WTC11 (cell line): Measurements from ENCODE around the gene TDP2. TPM values are rescaled to one million over a fixed set of nuclear protein-coding genes. Genes with fewer than 3 reads are reported as not detected.

Experiments
- ATAC-seq: fragments of 200-7000 bp; cut with Tn5 transposase; 2 replicates; pipeline ENCODE4 v1.10.0; 2021; ENCODE audit warnings: mild to moderate bottlenecking, moderate library complexity
- CTCF ChIA-PET: fragments of 300-600 bp; sonication (Branson Sonifier 250); formaldehyde crosslinking; loops from one replicate; lab custom pipeline; 2021; ENCODE audit warnings: antibody characterized with exemption; lab: Charles Lee
- POLR2A ChIA-PET: fragments of 350-600 bp; sonication (Branson Sonifier 250); formaldehyde crosslinking; loops from one replicate; lab custom pipeline; 2021; ENCODE audit warnings: antibody characterized with exemption; lab: Charles Lee
- DNase-seq: peaks from one replicate; pipeline ENCODE4 v3.0.0; 2021; ENCODE audit warnings: low spot score
- H3K27ac Mint-ChIP-seq: 2 replicates; pipeline ENCODE4 v1.8.0; 2021; ENCODE audit warnings: mixed read lengths
- H3K27me3 Mint-ChIP-seq: 2 replicates; pipeline ENCODE4 v1.8.0; 2021; ENCODE audit warnings: low read depth, mild to moderate bottlenecking, moderate library complexity, mixed read lengths
- H3K36me3 Mint-ChIP-seq: 2 replicates; pipeline ENCODE4 v1.8.0; 2021; ENCODE audit warnings: mixed read lengths
- H3K4me1 Mint-ChIP-seq: 2 replicates; pipeline ENCODE4 v1.8.0; 2022; ENCODE audit warnings: mixed read lengths
- H3K4me3 Mint-ChIP-seq: 2 replicates; pipeline ENCODE4 v1.8.0; 2021; ENCODE audit warnings: mild to moderate bottlenecking, moderate library complexity, mixed read lengths
- H3K9me3 Mint-ChIP-seq: 2 replicates; pipeline ENCODE4 v1.8.0; 2021; ENCODE audit warnings: mixed read lengths
- CREM ChIP-seq: sonication (generic); formaldehyde crosslinking; IDR thresholded peaks from 2 replicates; pipeline ENCODE4 v1.8.1; 2022; ENCODE audit warnings: mild to moderate bottlenecking, missing genetic modification reagents, moderate library complexity
- FOXK1 ChIP-seq: sonication (generic); formaldehyde crosslinking; IDR thresholded peaks from 2 replicates; pipeline ENCODE4 v1.8.0; 2022; ENCODE audit warnings: mild to moderate bottlenecking, moderate library complexity, missing genetic modification reagents
- KAT7 ChIP-seq: sonication (generic); formaldehyde crosslinking; IDR thresholded peaks from 2 replicates; pipeline ENCODE4 v1.8.1; 2023; ENCODE audit warnings: missing genetic modification reagents, mild to moderate bottlenecking, borderline replicate concordance
- MXD4 ChIP-seq: fragments of 250-450 bp; sonication (Bioruptor Pico); IDR thresholded peaks from 2 replicates; pipeline ENCODE4 v1.8.0; 2021; ENCODE audit warnings: mild to moderate bottlenecking, moderate library complexity, borderline replicate concordance
- SOX15 ChIP-seq: fragments of 250-450 bp; sonication (Bioruptor Pico); IDR thresholded peaks from 2 replicates; pipeline ENCODE4 v1.9.0; 2021; ENCODE audit warnings: mild to moderate bottlenecking
- ZBTB21 ChIP-seq: sonication (generic); formaldehyde crosslinking; IDR thresholded peaks from 2 replicates; pipeline ENCODE4 v1.8.1; 2023; ENCODE audit warnings: mild to moderate bottlenecking, missing genetic modification reagents, borderline replicate concordance
- ZNF121 ChIP-seq: sonication (generic); formaldehyde crosslinking; IDR thresholded peaks from 2 replicates; pipeline ENCODE4 v1.8.0; 2023; ENCODE audit warnings: missing genetic modification reagents
- total RNA-seq: library from RNA; stranded (reverse); gene quantifications from 3 replicates; pipeline ENCODE4 v1.2.3, GENCODE V29; 2021
- TF ChIP-seq, protein P1 (sequence below): sonication (generic); formaldehyde crosslinking; IDR thresholded peaks from 2 replicates; pipeline ENCODE4 v1.8.0; 2022; ENCODE audit warnings: mild to moderate bottlenecking, missing genetic modification reagents
- TF ChIP-seq, protein P2 (sequence below): sonication (generic); formaldehyde crosslinking; IDR thresholded peaks from 2 replicates; pipeline ENCODE4 v1.8.1; 2023; ENCODE audit warnings: mild to moderate bottlenecking, missing genetic modification reagents, moderate library complexity
- TF ChIP-seq, protein P3 (sequence below): sonication (generic); formaldehyde crosslinking; IDR thresholded peaks from 2 replicates; pipeline ENCODE4 v1.8.0; 2023; ENCODE audit warnings: mild to moderate bottlenecking, missing genetic modification reagents
- TF ChIP-seq, protein P4 (sequence below): sonication (generic); formaldehyde crosslinking; IDR thresholded peaks from 2 replicates; pipeline ENCODE4 v1.8.1; 2022; ENCODE audit warnings: mild to moderate bottlenecking, missing genetic modification reagents, moderate library complexity, borderline replicate concordance
- TF ChIP-seq, protein P5 (sequence below): sonication (generic); formaldehyde crosslinking; IDR thresholded peaks from 2 replicates; pipeline ENCODE4 v1.8.1; 2022; ENCODE audit warnings: low read depth, missing genetic modification reagents, borderline replicate concordance
- TF ChIP-seq, protein P6 (sequence below): sonication (generic); formaldehyde crosslinking; IDR thresholded peaks from 2 replicates; pipeline ENCODE4 v1.8.0; 2022; ENCODE audit warnings: mild to moderate bottlenecking, missing genetic modification reagents

Gene TDP2
- total RNA-seq, 1 experiment from 2014 or later = 49.1 TPM

DNA sequence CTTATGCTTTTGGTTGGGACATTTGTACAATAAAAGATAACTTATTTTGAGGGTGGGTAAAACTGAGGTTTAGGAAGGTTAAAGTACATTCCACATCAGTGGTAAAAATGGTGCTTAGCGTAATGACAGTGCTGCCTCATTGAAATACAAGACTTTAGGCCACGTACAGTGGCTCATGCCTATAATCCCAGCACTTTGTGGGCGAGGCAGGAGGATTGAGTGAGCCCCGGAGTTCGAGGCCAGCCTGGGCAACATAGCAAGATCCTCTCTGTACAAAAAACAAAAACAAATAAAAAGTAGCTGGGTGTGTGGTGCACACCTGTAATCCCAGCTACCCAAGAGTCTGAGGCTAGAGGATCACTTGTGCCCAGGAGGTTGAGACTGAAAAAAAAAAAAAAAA, 18.4 kb downstream of the TDP2 start:
- H3K27ac Mint-ChIP-seq = no peak overlapping the region
- peaks cover 7% of the 10 kb centered on the region for H3K27me3 Mint-ChIP-seq
- no peak for TF ChIP-seq FOXK1
- TF ChIP-seq ZNF121 (CRISPR knock-in tag) = peak; percentile 85
- TF ChIP-seq, all 79 proteins: peak for 1
- ChIA-PET CTCF (interaction anchor here (1.0 kb wide), 1 partner anchor 67 kb away, joined by 3 read pairs; no protein-coding TSS in a partner anchor), POLR2A (interaction anchor here (0.6 kb wide), 1 partner anchor 1383 kb away, joined by 4 read pairs; no protein-coding TSS in a partner anchor)
- peaks cover 14% of the 10 kb centered on the region for H3K36me3 Mint-ChIP-seq
- H3K4me3 Mint-ChIP-seq = no peak overlapping the region
- H3K9me3 Mint-ChIP-seq = no peaks in the 10 kb centered on the region
- H3K4me1 Mint-ChIP-seq = peaks cover 12% of the 10 kb centered on the region
- no peak for DNase-seq
- no peak for ATAC-seq

DNA sequence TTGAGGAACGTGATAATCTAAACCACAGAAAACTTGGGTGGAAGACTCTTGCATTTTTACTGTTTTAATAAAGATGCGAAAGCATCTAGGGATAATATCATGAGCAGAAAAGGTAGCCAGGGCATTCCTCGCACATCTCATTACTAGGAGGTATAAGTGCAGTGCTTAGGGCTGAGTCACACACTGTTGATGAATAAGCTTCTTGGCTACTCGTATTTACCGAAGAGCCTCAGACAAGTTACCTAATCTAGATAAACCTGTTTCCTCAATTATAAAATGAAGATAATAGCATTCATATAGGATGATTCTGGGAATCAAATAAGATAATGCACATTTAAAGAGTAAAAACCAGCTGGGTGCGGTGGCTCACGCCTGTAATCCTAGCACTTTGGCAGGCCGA, 19.9 kb downstream of the TDP2 start:
- ChIA-PET CTCF (interaction anchor here (1.3 to 2.7 kb wide), 6 partner anchors 20 to 126 kb away, joined by 3 to 16 read pairs (median 8); partner anchors contain the start of genes ACOT13 and TDP2), POLR2A (interaction anchor here (0.5 to 1.4 kb wide), 2 partner anchors 12 to 53 kb away, joined by 5 to 7 read pairs; no protein-coding TSS in a partner anchor)
- ATAC-seq (no peak; the same call in 1 of the 2 replicates), DNase-seq (no peak)
- peaks cover 7% of the 10 kb centered on the region for H3K27me3 Mint-ChIP-seq
- H3K4me1 Mint-ChIP-seq = peaks cover 12% of the 10 kb centered on the region
- peaks cover 7% of the 10 kb centered on the region for H3K36me3 Mint-ChIP-seq
- no peak overlapping the region for H3K27ac Mint-ChIP-seq
- H3K4me3 Mint-ChIP-seq = peak overlapping the region; percentile 91
- TF ChIP-seq KAT7 (CRISPR knock-in tag) (no peak), SOX15 (CRISPR knock-in tag) (no peak), ZBTB21 (CRISPR knock-in tag) (no peak), CREM (CRISPR knock-in tag) (no peak)
- TF ChIP-seq, protein P1, sequence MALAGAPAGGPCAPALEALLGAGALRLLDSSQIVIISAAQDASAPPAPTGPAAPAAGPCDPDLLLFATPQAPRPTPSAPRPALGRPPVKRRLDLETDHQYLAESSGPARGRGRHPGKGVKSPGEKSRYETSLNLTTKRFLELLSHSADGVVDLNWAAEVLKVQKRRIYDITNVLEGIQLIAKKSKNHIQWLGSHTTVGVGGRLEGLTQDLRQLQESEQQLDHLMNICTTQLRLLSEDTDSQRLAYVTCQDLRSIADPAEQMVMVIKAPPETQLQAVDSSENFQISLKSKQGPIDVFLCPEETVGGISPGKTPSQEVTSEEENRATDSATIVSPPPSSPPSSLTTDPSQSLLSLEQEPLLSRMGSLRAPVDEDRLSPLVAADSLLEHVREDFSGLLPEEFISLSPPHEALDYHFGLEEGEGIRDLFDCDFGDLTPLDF = no peak
- TF ChIP-seq, protein P2, sequence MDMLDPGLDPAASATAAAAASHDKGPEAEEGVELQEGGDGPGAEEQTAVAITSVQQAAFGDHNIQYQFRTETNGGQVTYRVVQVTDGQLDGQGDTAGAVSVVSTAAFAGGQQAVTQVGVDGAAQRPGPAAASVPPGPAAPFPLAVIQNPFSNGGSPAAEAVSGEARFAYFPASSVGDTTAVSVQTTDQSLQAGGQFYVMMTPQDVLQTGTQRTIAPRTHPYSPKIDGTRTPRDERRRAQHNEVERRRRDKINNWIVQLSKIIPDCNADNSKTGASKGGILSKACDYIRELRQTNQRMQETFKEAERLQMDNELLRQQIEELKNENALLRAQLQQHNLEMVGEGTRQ (CRISPR knock-in tag) = no peak
- no peaks in the 10 kb centered on the region for H3K9me3 Mint-ChIP-seq

DNA sequence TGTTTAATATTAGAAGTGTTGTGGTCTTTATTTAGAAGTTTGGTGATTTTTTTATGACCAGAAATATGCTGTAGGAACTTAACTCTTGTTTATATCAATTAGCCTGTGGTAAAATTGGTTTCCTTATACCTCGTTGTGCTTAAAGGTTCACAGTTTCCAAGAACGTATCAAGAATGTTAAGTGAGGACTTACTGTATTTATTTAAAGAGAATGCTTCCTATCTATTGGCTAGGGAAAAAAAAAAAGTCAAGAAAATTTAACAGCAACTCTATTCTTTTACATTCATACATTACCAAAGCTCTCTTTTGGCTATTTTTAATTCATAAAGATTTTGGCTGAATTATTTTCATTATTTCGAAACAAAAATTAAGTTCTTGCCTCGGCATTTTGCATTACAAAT, 22.3 kb downstream of the TDP2 start:
- TF ChIP-seq, protein P3, sequence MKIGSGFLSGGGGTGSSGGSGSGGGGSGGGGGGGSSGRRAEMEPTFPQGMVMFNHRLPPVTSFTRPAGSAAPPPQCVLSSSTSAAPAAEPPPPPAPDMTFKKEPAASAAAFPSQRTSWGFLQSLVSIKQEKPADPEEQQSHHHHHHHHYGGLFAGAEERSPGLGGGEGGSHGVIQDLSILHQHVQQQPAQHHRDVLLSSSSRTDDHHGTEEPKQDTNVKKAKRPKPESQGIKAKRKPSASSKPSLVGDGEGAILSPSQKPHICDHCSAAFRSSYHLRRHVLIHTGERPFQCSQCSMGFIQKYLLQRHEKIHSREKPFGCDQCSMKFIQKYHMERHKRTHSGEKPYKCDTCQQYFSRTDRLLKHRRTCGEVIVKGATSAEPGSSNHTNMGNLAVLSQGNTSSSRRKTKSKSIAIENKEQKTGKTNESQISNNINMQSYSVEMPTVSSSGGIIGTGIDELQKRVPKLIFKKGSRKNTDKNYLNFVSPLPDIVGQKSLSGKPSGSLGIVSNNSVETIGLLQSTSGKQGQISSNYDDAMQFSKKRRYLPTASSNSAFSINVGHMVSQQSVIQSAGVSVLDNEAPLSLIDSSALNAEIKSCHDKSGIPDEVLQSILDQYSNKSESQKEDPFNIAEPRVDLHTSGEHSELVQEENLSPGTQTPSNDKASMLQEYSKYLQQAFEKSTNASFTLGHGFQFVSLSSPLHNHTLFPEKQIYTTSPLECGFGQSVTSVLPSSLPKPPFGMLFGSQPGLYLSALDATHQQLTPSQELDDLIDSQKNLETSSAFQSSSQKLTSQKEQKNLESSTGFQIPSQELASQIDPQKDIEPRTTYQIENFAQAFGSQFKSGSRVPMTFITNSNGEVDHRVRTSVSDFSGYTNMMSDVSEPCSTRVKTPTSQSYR (CRISPR knock-in tag) = no peak
- TF ChIP-seq, protein P4, sequence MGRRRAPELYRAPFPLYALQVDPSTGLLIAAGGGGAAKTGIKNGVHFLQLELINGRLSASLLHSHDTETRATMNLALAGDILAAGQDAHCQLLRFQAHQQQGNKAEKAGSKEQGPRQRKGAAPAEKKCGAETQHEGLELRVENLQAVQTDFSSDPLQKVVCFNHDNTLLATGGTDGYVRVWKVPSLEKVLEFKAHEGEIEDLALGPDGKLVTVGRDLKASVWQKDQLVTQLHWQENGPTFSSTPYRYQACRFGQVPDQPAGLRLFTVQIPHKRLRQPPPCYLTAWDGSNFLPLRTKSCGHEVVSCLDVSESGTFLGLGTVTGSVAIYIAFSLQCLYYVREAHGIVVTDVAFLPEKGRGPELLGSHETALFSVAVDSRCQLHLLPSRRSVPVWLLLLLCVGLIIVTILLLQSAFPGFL (CRISPR knock-in tag) = no peak
- TF ChIP-seq, protein P5, sequence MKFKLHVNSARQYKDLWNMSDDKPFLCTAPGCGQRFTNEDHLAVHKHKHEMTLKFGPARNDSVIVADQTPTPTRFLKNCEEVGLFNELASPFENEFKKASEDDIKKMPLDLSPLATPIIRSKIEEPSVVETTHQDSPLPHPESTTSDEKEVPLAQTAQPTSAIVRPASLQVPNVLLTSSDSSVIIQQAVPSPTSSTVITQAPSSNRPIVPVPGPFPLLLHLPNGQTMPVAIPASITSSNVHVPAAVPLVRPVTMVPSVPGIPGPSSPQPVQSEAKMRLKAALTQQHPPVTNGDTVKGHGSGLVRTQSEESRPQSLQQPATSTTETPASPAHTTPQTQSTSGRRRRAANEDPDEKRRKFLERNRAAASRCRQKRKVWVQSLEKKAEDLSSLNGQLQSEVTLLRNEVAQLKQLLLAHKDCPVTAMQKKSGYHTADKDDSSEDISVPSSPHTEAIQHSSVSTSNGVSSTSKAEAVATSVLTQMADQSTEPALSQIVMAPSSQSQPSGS (CRISPR knock-in tag) = no peak
- TF ChIP-seq, protein P6, sequence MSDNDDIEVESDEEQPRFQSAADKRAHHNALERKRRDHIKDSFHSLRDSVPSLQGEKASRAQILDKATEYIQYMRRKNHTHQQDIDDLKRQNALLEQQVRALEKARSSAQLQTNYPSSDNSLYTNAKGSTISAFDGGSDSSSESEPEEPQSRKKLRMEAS (CRISPR knock-in tag) = no peak
- no peak for TF ChIP-seq MXD4 (CRISPR knock-in tag)
- TF ChIP-seq, all 79 proteins: peak for 0
- H3K27me3 Mint-ChIP-seq = peaks cover 7% of the 10 kb centered on the region
- H3K4me3 Mint-ChIP-seq = peak overlapping the region; percentile 91; the same call in 1 of the 2 replicates
- no peaks in the 10 kb centered on the region for H3K9me3 Mint-ChIP-seq
- no peaks in the 10 kb centered on the region for H3K36me3 Mint-ChIP-seq
- H3K27ac Mint-ChIP-seq = no peak overlapping the region
- H3K4me1 Mint-ChIP-seq = peaks cover 12% of the 10 kb centered on the region
- ChIA-PET POLR2A (no interaction called here), CTCF (no interaction called here)
- ATAC-seq (no peak), DNase-seq (no peak)
